NCI-H460 (cell line): Measurements from ENCODE around the gene MACROH2A1. TPM values are rescaled to one million over a fixed set of nuclear protein-coding genes. Genes with fewer than 3 reads are reported as not detected.
A peak's percentile ranks its signal among the peaks of the same experiment; 100 is the strongest.

ENCODE experiments used
- DNase-seq: peaks from one replicate; pipeline ENCODE4 v3.0.0-alpha.2; 2016; ENCODE audit warnings: low read depth; ENCODE audit errors: extremely low read depth
- polyA plus RNA-seq: library from polyadenylated mRNA; depleted of rRNA; stranded (reverse); fragments of >200 nt; gene quantifications from 2 replicates; pipeline ENCODE4 v1.2.3, GENCODE V29; 2014; cell fraction: nucleus; rRNA removed
- total RNA-seq: library from RNA; depleted of rRNA; stranded (reverse); fragments of >200 nt; shearing (Covaris generic); gene quantifications from 2 replicates; pipeline ENCODE4 v1.2.3, GENCODE V29; 2014; rRNA removed

Gene MACROH2A1
- 170 and 177 TPM in 2 replicates for total RNA-seq
- 243 and 272 TPM in 2 replicates for polyA plus RNA-seq

DNA sequence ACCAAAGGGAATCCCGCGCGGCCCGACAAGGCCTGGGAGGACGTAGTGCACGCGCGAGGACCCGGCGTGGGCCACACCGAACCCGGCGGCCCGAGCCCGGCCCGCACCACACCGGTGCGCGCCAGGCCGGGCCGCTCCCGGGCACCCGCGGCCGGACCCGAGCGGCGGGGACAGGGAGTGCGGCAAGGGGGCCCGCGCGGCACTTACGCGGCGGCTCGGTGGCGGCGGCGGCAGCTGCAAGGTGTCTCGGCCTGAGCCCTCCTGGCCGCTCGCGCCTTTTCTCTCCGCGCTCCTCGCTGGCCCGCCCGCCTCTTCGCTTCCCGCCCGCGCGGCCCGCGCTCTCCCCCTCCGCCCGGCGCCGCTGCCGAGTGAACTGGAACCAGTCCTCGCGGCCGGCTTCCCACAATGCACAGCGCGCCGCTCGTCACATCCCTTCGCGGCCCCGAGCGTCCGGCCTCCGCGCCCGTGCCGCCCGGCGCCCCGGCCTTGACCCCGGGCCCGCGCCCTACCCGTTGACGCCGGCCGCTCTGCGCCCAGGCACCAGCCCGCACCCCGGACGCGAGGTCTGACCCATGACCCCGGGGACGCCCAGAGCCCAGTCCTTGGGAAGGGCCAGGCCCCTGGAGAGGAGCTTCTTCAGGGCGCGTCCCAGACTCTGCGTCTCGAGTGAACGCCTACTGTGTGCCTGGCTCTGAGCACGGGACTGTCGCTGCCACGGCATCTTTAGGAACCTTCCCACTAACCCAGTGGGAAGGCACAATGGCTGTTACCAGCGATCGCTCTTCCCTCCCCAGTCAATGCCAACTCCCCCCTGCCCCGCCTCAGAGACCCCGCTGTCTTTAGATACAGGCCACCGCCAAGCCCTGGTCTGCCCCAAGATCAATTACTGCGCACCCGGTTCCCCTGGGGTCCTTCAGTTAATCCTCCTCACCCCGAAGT, at the start of gene MACROH2A1:
TSS of gene MACROH2A1 (minus strand) at position 377 of the 939 bp plus-strand sequence. CDS start 10,138 bp downstream, outside the sequence.
- DNase-seq = peak; percentile 82

DNA sequence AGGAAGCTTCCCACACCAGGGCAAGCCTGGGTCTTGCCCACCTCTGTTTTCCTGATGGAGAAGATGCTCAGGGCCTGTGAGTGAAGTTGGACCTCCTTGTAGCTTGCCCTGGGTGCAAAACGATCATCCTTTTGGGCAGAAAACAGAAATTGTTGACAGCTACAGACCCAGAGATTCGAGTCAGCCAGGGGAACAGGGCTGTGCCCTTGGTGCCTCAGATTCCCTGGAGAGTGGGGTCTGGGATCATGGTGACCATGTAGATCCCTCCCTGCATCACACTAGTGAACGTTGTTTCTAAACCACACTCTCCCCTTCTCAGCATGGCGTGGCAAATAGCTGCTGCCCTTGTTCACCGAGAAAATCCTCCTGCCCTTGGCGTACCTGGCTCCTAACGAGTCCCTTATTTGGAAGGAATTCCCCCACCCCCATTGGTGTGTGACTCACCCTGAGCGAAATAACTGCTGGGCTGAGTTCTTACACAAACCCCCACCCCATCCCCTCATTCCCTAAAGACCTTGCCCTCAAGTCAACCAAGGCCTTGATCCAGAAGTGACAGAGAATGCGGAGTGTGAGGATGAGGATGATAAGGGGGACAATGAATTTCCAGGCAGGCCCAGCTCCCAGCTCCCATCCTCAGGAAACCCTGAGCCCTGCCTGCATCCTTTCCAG, 49.2 kb upstream of the MACROH2A1 start:
- DNase-seq = no peak

DNA sequence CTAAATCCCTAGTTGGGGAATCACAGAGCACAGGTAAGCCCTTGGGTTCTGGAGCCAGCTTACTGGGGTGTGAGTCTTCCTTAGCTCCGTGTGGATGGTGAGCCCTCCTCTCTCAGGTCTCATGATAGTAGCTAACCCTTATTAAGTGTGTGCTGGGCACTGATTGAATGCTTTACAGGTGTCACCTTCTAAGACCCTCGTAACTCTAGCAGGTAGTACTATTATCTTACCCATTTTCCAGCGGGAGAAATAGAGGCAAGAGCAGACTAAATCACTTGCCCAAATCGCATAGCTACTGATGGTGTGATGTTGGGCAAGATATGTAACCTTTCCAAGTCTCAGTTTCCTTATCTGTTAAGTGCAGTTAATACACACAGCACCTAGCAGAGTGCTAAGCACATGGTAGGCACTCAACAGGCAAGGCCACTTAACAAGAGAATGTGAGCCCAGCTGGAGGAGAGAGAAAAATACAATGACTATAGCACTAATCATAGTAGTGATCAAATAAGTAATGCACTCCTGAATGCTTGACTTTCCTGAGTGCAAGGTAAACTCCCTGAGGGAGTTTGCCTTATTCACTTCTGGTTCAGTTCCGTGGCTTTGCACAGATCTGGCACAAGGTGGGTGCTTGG, 48.4 kb upstream of the MACROH2A1 start, which contains the start of gene DCANP1:
TSS of gene DCANP1 (minus strand) at position 51 of the 632 bp plus-strand sequence. CDS start 240 bp downstream, outside the sequence.
- no peak for DNase-seq

DNA sequence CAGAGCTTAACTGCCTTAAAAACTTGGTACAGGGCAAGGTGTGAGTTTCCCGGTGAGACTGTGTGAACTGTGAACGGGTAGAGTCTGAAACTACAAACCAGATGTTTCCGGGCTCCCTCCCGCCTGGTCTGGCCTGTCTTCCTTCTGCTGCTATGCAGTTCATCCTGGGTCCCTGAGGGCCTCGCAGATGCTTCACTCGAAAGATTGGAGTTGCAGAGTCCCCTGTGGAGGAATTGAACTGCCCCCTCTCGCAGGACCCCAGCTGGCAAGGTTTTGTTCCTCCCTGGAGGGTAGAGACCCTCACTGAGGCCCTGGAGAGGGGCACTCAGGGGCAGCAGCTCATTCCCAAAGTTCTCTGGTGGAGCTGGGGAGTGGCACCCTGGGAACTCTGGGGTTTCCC, 47.6 kb upstream of the MACROH2A1 start:
- DNase-seq = no peak

DNA sequence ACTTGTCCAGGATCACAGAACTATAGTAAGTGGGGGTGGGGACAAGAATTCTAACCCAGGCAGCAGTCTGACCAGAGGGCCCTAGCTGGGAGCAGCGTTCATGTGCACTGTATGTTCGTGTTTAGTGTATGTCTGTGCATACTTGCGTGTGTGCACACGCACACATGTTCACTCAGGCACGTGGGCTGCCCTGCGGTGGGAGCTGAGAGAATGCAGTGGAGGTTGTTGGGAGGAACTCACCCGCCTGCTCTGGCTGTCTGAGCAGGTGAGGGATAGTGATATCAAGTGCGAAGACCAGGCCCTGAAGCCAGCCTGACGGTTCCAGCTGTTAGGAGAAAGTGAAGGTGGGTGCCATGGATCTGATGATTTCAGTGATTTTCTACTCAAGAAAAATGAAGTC, 47.2 kb upstream of the MACROH2A1 start:
- DNase-seq = no peak

DNA sequence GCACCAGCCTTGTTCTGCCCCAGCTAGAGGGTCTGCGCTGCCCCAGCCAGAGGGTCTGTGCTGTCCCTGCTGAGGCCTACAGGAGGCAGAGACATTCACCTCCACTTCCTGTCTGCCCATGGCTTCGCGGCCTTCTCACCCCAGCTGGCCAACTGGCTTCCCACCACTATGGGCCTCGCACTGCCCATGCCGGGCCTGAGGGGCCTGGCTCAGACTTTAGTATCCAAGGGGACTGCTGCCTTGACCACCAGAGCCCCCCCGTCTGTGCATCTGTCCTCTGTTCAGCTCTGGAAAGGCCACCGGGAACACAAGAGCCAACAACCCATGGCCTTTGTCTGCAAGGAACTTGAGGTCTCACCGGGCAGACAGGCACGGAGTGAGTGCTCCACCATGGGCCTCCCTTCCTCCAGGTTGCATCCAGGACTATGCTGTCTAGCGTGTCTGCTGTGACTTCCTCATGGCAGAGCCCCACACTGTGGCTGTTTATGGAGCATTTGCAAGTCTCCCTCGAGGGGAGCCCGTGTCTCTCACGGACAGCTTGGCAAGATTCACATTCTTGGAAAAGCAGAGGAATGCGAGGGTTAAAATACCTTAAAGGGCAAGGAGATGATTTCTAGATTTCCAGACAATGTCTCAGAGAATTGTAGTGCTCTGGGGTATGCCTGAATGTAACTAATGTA, 46.4 kb upstream of the MACROH2A1 start:
- no peak for DNase-seq

DNA sequence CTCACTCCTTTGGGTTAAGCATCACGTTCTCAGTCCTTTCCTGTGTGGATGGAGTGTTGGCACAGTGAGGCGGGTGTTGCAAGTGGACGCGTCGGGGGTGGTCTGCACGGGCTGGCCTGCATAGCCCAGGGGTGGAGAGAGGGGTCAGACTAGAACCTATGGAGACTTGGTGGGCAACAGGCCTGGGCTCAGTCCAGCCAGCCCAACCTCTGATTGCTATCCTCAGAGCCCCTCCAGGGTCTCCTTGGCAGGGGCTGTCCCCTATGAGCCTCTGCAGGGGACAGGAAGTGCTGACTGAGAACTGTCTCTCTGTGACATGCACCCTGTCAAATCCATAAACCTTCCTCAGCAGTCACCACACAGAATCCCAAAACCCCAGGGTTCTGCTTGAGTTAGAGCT, 45.9 kb upstream of the MACROH2A1 start:
- no peak for DNase-seq

DNA sequence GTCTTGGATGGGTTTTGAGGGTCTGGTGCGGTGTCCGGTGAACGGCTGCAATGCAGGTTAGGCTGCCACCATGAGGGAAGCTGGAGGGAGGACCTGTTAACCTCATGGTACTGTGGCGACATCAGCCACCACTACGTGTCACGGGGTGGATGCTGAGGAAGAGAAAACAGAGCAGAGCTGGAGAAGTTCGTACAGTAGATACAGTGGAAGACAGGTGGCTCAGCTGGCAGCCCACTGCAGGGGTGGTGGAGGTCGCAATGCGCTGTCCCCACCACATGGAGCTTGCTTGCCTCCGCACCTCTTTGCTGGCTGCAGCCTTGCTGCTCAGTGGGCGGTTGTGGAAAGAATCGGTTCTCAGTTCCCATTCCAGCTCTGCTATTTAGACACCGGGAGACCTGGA, 45.3 kb upstream of the MACROH2A1 start:
- DNase-seq = no peak

DNA sequence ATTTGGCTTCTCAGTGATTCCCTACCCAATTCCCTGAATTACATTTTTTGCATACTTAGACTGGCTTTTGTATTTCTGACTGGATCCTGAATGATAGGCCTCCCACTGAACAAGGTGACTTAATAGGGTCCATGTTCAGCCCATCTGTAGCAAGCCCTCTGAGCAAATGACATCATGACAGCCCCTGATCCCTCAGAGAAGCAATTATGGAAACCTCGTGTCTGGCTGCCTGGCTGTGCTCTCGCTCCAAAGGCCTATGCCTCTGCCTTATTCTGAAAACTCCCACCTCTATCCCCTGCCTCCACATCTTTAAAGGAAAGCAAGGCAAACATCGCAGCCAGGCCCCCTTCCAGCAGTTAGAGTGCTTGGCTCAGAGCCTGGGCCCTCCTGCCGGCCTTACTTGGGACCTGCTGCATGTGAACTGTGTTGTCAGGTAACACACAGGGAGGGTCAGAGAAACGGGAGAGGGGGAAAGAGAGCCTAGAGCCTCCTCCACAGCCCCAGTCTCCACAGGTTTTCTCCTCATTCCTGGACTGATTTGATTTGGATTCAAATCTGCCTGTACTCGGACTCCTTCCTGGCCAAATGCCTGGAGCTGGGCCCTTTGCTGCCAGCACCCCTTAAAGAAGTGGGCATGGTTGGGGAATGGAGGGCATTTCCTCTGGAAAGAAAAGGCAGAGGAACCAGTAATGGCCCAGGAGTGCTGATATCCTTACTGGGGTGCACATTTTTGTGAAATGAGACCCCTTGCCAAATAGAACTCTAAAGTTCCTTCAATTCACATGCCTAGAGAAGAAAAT, 44.3 kb upstream of the MACROH2A1 start:
- DNase-seq = no peak

DNA sequence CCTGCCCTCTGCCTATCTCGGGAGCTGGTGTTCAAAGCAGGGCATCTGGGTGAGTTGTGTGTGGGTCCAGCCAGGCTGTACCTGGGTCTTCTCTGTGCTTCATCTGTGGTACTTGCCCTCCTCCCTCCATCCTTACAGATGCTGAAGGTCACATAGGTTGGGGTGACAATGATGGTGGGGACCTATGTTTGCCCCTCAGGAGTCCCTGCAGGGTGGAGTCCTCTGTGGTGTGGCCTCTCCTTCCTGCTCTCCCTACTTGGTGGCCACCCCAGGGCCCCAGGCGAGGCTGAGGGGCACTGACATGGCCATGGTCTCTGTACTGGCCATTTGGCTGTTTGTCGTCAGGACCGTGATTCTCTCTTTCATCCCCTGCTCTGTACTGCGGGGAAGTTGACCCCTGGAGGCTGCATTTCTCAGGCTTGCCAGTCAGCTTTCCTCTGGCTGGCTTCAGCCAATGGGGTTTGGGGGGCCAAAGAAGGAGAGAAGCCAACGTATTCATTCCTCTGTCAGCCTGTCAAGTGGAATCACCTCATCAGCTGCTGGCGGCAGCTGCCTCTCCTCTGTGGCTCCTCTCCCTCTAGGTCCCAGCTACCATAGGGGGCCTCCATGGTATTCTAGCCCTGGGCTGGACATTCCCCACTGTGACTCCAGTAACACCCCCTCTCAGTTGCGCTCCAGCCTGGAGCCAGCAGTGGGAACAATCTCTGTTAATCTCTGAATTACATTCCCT, 43.6 kb upstream of the MACROH2A1 start:
- no peak for DNase-seq

DNA sequence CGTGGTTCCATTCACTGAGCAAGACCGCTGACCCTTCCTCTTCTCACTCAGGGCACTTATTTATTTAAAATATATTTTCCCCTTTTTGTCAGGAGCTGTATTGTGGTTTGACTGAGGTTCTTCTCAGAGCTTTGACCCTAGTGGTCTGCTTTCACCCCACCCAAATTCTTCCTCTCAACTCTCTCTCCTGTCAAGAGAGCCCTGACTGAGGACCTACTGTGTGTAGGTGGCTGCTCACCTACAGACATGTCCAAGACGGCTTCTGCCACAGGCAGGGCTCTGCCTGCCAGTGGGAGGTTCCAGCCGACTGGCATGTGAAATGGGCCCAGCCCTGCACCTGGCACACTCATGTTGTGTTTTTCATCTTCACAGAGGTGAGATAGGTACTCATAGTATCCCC, 42.9 kb upstream of the MACROH2A1 start:
- DNase-seq = no peak

DNA sequence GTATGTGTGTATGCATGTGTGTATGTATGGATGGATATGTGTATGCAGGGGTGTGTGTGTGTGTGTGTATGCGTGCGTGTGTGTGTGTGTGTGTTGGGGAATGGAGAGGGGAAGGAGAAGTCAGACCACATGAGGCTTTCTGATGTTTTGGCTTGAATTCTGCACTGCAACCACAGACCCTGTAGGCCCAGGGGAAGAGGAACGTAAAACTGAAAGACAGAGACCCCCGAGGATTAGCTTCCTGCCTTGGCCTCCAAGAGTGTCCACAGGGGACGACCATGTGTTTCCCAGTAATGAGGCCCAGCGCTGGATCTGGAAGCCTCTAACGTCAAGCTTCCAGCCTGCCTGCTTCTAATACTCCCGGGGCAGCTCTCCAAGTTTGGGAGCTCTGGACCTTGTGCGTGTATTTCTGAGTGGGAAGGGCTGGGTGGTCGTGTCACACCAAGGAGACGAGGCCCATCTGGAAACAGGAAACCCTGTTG, 42.4 kb upstream of the MACROH2A1 start:
- no peak for DNase-seq

DNA sequence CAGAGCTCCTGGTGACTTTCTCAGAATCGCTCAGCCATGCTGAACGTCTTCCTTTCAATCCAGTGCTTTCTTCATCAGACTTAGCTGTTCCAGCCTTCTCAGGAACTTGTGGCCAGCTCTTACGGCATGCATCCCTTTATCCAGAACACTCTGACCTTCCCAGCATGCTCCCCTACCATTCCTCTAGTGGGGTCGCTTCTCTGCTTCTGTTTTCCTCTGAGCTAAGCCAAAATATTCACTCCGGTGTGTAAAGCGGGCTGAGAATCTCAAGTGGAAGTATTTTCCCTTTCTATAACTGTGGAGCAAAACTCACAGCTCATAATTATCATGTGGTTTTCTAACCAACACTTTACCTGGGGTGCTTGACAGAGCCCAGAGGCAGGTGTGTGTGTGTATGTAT, 41.9 kb upstream of the MACROH2A1 start:
- DNase-seq = no peak

DNA sequence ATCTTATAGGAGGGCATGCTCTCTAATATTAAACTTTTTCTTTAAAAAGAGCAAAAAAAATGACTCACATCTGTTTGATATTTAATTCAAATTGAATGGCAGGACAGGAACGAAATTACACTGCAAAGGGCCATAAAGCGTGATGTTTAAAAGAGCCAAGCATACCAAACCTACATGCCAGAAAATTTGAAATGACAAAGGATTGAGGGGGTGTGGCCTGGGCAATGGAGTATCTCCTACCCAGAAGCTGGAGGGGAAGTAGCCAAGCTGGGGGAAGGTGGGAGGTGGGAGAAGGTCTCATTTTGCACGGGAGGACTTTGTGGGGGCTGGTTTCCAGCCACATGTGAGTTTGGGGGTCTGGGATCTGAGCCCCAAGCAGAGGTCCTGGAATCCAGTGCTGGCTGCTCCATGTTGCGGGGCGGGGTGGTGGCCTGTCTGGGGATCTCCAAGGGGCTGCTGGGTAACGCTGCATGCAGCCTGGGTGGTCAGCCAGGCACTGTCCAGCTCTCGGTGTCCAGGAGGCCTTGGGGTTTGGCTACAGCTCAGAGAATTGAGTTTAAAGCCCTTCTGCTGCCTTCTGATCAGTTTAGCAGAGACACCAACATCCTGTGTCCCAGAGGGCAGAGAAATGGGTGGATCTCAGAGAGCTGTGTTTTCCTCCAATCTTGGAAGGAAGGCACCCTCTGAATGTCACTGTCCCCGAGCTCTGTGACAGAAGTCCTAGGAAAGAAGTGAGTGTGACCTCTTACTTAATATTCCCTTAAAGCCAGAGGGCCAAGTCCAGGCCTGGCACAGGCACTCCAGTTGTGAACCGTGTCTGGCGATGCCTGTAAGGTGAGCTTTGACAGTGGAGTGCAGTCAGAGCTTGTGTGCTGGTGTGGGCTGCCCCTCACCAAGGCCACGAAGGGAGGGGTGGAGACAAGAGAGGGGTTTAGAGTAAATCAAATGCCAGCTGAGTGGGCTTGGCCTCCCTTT, 40.5 kb upstream of the MACROH2A1 start:
- no peak for DNase-seq

DNA sequence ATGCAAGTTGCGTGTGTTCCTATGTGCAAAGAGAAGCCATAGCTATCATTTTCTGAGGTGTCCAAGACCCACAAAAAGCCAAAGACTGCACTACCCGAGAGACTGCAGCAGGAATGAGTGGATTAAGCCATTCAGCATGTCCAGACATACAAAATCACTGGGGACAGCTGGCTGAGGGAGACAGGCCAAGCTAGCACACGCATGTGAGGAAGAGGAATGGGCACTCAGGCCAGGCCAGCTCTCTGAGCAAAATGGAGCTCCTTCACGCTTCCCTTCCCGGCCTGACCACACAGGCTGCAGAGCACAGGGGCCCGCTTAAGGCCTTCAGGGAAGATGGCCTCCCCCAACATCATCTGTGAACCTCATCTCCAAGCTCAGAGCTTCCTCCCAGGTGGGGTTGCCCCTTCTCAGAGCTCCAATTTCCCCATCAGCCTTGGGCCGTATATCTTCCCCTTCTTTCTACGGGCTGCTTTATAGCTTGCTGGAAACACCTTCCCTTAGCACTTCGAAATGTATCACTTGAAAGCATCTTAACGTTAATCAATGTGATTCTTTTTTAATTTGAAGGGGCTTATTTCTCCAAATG, 39.7 kb upstream of the MACROH2A1 start:
- DNase-seq = no peak

DNA sequence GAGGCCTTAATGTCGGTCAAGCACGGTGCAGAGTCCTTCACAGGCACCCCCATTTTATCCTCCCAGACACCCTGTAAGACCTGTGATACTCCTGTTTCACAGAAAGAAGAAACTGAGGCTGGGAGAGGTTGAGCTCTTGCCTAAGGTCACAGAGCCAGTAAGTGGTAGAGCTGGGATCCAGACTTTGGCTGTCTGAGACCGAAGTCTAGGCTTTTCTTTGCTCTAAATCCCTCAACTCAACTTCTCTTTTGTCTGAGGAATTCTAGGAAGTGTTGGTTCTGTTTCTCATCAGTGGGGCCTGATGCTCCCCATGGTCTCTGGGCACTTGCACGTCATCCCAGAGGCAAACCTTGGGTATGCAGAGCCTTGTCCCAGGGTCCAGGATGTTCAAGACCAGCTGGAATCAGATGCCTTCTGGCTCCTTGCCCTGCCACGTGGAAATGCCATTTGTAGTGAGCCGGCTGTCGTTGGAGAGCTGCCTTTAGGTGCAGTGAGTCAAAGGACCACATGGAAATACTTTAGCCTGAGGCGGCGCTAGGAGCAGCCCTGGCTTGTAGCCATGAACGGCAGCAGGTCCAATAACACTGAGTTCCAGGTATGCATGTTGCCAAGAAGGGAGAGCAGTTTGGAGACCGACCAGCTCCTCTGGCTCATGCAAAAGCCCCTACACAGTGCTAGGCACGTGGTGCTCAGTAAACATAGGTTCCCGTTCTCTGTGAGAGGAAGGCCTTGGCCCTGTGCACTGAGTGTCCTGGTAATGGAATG, 38.9 kb upstream of the MACROH2A1 start:
- no peak for DNase-seq

DNA sequence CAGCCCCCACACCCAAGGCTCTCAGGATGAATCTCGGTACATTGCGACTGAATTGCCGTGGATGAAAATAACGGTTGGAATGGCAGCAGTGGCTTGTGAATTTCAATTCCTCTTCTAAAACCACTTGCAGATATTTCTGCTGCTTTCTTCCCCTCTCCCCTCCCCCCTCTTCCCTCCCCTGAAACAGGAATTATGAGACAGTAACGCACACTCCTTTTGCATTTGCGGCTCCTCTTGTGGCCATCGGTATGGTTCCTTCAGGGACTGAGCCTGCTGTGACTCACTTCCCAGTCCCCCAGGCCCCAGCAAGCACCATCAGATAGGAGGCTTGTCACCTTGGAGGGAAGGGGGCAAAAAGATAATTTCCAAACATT, 38.4 kb upstream of the MACROH2A1 start:
- DNase-seq = no peak
